PFSK-1 (cell line): Measurements from ENCODE around the gene NMRK2.

Experiments
- FOXP2 ChIP-seq: optimal IDR thresholded peaks from 2 replicates; pipeline ENCODE3; 2011; ENCODE audit warnings: borderline replicate concordance, control low read depth, inconsistent platforms; ENCODE audit not compliant: insufficient read depth; ENCODE audit errors: extremely low read length, extremely low read depth
- POLR2AphosphoS5 ChIP-seq: IDR thresholded peaks from 2 replicates; pipeline ENCODE4 v1.6.1; 2012; ENCODE audit warnings: low read depth, mild to moderate bottlenecking, control low read depth, low read length, moderate library complexity
- REST ChIP-seq, 2 experiments: IDR thresholded peaks; 2 replicates each; pipeline versions ENCODE4 v1.6.1 to v1.8.0; 2011 to 2012; ENCODE audit warnings: low read depth in 2 of 2, low read length in 2 of 2, control low read depth in 1 of 2, inconsistent platforms in 1 of 2, mild to moderate bottlenecking in 1 of 2, moderate library complexity in 1 of 2; ENCODE audit not compliant: insufficient read depth in 1 of 2
- SIN3A ChIP-seq: IDR thresholded peaks from 2 replicates; pipeline ENCODE4 v1.6.1; 2012; ENCODE audit warnings: mild to moderate bottlenecking, low read length, moderate library complexity, borderline replicate concordance; ENCODE audit not compliant: insufficient read depth
- TAF1 ChIP-seq: IDR thresholded peaks from 2 replicates; pipeline ENCODE4 v1.6.1; 2012; ENCODE audit warnings: low read length, control low read depth, borderline replicate concordance; ENCODE audit not compliant: insufficient read depth

NMRK2 gene

GRCh38 chr19:3970313-3970807 lies 37.5 kb downstream of the NMRK2 start:
- TF ChIP-seq TAF1, result no peak
- no peak for TF ChIP-seq SIN3A
- TF ChIP-seq FOXP2, result no peak
- no peak for TF ChIP-seq POLR2AphosphoS5
- TF ChIP-seq REST (IDR thresholded peaks at IDR 0.05; ENCODE audit: insufficient read depth in 1 of 2, low read depth in 2 of 2, low read length in 2 of 2), result no peak

GRCh38 chr19:3970808-3971598 lies 38.1 kb downstream of the NMRK2 start, which contains the start of gene DAPK3:
TSS of gene DAPK3 (minus strand) at chr19:3971099. CDS start at chr19:3969735, 1,364 bp downstream.
- TF ChIP-seq REST (IDR thresholded peaks at IDR 0.05; ENCODE audit: insufficient read depth in 1 of 2, low read depth in 2 of 2, low read length in 2 of 2) (peak; percentile 90 to 94), FOXP2 (peak; percentile 59), SIN3A (no peak), TAF1 (no peak), POLR2AphosphoS5 (peak; percentile 65; the same call in 1 of the 2 replicates)

- TF ChIP-seq SIN3A (no peak), POLR2AphosphoS5 (no peak; the same call in 1 of the 2 replicates), TAF1 (no peak), REST (IDR thresholded peaks at IDR 0.05; ENCODE audit: insufficient read depth in 1 of 2, low read depth in 2 of 2, low read length in 2 of 2) (no peak), FOXP2 (no peak)
Observed at GRCh38 chr19:3975144-3975543, 42.3 kb downstream of the NMRK2 start.

GRCh38 chr19:3975637-3976087 lies 42.8 kb downstream of the NMRK2 start:
- TF ChIP-seq POLR2AphosphoS5 (peak; percentile 63; the same call in 1 of the 2 replicates), TAF1 (no peak; the same call in 1 of the 2 replicates), REST (IDR thresholded peaks at IDR 0.05; ENCODE audit: insufficient read depth in 1 of 2, low read depth in 2 of 2, low read length in 2 of 2) (no peak), SIN3A (no peak), FOXP2 (no peak)
